RCC 7860 (cell line): ENCODE data around the gene AP2S1.
"Not testable (repeated sequence)": the region's sequence is repeated elsewhere in the genome, so short reads cannot be mapped to it uniquely, and the experiment has no call there.

ENCODE experiments used
- DNase-seq: peaks from one replicate; pipeline ENCODE4 v3.0.0-alpha.2; 2015; ENCODE audit warnings: low spot score
- FAIRE-seq: peaks from 2 replicates; lab custom pipeline; 2012; peaks lifted over from hg19 to GRCh38; lab: Jason Lieb, UNC

AP2S1 gene

DNA sequence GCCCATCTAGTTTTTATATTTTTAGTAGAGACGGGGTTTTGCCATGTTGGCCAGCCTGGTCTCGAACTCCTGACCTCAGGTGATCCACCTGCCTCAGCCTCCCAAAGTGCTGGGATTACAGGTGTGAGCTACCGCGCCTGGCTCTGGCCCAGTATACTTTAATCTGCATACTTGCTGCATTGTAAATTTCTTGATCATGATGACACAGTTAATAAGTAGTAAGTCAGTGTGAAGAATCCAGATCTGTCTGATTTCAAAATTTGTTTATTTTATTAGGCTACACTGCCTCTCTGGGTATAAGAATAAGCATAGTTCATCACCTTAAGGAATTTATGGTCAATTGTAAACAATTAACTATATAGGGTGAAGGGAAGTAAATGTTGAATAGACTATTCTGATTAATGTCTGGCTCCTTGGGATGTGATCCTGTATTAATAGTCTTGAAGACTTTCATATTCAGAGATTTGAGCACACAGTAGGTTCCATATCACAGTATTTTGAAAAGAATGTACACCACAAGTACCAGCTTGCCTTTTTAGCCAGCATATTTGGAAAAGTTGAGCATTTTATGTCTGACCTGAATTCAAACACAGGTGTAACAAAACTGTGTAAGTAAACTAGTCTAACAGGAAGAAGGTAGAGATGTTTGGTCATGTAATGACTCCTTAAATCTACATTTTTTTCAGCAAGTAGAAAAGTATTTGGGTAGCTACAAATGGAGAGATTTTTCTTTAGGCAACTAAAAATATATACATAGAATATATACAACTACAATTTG is 17.6 kb upstream of the AP2S1 start:
- FAIRE-seq (no peak), DNase-seq (no peak)

DNA sequence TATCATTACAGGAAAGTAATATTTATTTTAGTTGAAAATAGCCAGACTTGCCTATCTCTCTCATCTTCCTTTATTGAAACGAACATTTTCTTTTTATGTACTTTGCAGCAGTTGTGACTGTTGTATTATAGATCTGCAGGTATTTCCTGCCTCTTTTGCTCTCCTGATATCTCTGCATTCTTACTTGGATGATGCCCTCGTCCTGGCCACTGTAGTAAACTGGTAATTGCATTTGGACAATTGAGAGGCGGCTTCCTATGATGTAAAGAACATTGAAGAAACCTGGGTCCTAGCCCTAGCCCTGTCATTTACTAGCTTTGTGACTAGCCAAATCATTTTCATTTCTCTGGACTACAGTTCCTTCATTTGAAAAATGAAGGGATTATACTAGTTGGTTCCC is 16.5 kb upstream of the AP2S1 start:
- DNase-seq, result no peak
- FAIRE-seq, result no peak

GRCh38 chr19:46866407-46867136 is 15.9 kb upstream of the AP2S1 start:
- DNase-seq, result no peak
- FAIRE-seq, result no peak

DNA sequence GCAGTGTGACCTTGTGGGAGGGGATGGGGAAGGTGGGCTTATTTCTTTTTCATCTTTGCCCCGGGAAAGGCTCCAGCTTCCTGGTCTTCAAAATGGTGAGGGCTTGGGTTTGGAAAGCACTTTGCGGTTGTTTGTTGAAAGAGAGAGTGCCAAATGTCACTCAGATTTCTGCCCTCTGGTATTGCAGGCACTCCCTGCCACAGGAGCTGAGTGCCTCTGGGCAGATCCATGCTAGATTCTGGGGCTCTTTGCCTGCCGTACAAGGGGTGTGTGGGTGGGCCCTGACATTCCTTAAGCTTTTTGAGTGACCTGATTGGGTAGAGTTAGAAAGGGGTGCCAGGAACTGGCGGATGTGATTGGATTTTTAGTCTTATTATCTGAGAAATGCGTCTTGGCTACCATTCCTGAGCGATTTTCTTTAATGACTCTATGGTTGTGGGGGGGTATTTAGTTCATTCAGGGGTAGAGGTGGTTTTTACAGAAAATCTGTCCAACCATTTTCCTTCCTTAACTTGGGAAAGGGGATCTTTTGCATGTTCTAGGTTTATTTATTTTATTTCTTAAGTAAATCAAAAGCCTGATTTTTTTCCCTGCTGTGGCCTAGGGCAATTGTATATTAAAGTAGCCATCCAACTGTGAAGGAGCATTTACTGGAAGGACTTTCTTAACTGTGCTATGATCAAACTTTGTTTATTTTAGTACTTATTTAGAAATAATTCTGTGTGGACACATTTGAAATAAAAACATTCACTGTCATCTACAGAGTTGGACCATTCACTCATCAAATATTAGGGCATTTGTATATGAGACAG is 13.4 kb upstream of the AP2S1 start:
- DNase-seq, result no peak
- FAIRE-seq, result no peak

GRCh38 chr19:46862974-46863632 is 12.5 kb upstream of the AP2S1 start:
- FAIRE-seq, result no peak
- DNase-seq, result no peak

GRCh38 chr19:46862503-46862834 is 11.8 kb upstream of the AP2S1 start:
- no peak for DNase-seq
- no peak for FAIRE-seq

DNA sequence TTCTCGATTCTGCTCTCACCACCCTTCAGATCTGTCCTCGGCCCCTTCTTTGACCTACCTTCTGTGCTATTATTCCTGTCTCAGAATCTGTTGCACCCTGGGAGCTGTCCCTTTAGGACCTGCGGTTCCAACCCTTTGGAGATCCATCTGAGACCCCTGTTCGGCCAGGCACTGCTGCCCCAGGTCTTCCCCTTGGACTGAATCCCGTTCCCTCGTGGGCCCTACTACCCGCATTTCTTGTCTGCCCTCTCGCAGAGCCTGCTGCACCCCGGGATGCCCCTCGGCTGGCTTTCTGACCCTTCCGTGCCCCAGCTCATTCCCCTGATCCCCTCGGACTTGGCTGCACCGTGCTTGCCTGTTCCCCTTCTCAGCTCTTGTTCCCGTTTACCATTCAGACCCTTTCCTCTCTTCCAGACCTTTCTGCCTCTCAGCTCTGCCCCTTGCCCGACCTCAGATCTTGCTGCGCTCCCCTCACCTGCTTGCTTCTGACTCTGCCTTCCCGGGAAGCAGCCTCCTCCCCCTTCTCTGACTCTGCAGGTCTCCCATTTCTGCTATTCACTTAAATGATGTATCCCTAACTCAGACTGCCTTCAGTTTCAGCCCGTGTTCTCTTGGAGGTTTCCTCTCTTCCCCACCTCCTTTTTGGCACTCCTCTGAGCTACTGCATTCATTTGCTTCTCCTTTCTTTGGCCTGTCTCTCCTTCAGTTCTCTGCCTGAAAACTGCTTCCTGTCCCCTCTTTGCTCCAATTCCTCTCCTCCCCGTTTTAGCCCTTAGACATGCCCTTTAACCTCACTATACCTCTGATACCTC is 11.3 kb upstream of the AP2S1 start:
- no peak for DNase-seq
- no peak for FAIRE-seq

DNA sequence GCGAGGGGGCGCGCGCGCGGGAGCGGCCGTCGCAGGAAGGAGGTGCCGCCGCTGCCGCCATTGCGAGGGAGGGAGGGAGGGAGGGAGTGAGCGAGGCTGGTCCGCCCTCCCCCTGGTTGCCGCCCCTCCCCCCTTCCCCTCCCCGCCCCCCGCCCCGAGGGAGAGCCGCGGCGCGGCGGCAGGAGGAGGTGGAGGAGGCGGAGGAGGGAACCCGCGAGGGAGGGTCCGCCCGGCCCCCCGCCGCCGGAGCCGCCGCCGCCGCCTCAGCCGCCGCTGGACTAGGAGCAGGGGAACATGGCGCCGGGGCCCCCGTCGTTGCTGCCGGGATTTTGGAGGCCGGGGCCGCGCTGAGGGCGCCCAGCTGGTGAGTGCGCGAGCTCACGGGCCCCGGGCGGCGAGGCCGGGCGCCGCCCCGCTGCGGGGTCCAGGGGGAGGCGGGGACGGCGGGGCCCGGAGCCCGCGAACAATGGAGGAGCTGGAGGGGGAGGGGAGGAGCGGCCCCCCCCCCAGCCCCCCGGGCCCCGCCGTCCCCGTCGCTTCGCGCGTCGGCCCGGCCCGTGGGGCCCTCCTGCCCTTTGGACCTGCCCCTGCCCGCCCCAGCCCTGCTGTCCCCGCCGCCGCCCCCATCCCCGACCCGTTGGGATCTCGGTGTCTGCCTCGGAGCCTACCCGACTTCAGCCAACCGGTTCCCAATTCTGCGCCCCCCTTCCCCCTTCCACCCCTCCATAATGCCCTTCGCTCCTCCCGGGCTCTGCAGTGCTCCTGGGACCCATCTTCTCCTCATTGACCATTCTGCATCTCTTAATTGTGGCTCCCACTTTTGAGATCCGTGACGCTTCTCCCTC is 10.4 kb upstream of the AP2S1 start, which contains the start of gene ARHGAP35:
TSS of gene ARHGAP35 (plus strand) at position 152 of the 845 bp plus-strand sequence. CDS start 57,679 bp downstream, outside the sequence.
- DNase-seq, result no peak

GRCh38 chr19:46860125-46860845 is 9.6 kb upstream of the AP2S1 start:
- FAIRE-seq, result peak; percentile 83
- peak; percentile 92 for DNase-seq

More for the DNA sequence above, 10.4 kb upstream of the AP2S1 start, which contains the start of gene ARHGAP35:
- no peak for FAIRE-seq

- FAIRE-seq, result no peak
Measured at GRCh38 chr19:46859637-46860124, 9.0 kb upstream of the AP2S1 start.

GRCh38 chr19:46856062-46857022 is 5.7 kb upstream of the AP2S1 start:
- FAIRE-seq (peak; percentile 74), DNase-seq (peak; percentile 79)

More at GRCh38 chr19:46859637-46860124, 9.0 kb upstream of the AP2S1 start:
- peak; percentile 74 for DNase-seq

- FAIRE-seq, DNase-seq: not testable (repeated sequence)
Measured at GRCh38 chr19:46854698-46855097, 4.1 kb upstream of the AP2S1 start.

- FAIRE-seq (no peak), DNase-seq (no peak)
Measured at GRCh38 chr19:46852830-46853229, 2.2 kb upstream of the AP2S1 start.

DNA sequence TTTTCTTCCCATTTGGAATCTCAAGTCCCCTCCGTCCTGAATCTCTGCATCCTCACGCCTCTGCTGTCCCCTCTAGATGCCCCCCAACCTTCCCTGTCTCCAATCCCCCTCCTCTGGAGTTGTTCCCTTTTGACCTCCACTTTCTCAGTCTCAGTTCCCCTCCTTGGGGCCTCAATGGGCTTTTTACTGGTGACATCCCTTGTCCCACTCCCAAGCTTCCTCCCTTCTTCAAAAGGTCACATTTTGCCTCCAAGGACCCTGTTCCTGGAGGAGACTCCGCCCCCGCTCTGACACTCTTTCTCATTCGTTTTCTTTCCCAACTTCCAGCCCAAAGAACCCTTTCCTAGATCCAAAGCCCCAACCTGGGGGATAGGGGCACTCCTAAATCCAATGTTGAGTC is 1.0 kb downstream of the AP2S1 start:
- DNase-seq (no peak), FAIRE-seq (no peak)

GRCh38 chr19:46848389-46848788 is 2.3 kb downstream of the AP2S1 start:
- no peak for DNase-seq
- FAIRE-seq, result no peak

GRCh38 chr19:46847528-46847927 is 3.1 kb downstream of the AP2S1 start:
- FAIRE-seq (no peak), DNase-seq (no peak)

DNA sequence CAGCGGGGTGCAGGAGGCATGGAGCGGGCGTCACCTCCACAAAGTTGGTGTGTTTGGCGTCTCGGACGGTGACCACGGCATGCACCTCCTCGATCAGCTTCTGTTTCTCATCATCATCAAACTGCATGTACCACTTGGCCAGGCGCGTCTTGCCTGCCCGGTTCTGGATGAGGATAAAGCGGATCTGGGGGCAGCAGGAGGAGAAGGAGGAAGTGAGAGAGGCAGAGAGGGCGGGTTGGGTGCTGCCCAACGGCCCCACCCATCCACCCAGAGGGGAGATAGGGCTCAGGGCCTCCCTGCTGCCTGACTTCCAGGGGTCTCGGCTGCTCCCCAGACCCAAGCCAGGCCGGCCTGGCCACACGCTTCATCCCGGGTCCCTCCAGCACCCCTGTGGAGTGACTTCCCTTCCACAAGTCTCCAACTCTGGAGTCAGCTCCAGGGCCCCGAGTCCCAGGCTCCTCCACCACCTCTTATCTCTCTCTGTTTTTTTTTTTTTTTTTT is 4.6 kb downstream of the AP2S1 start:
- FAIRE-seq, result no peak
- no peak for DNase-seq
